ENCODE measurements around the gene SLC7A11. TPM values are rescaled to one million over a fixed set of nuclear protein-coding genes. Genes with fewer than 3 reads are reported as not detected.
A peak's percentile ranks its signal among the peaks of the same experiment; 100 is the strongest.

Gene SLC7A11
- total and polyA plus RNA-seq, 2 donors from 2014 or later, result 0.04 to 2.6 TPM

- TF ChIP-seq CTCF (IDR thresholded peaks at IDR 0.05; ENCODE audit: borderline replicate concordance, extremely low read depth, insufficient read depth), result no peak
- H3K9ac ChIP-seq (ENCODE audit: low read length in 3 of 3), result no peak overlapping the region
- no peak overlapping the region for H3K27ac ChIP-seq (ENCODE audit: low read depth in 2 of 2, low read length in 2 of 2)
- FAIRE-seq (no peak), DNase-seq (no peak)
- H3K4me1 ChIP-seq (ENCODE audit: control insufficient read depth in 2 of 3, insufficient read depth in 2 of 3, low read depth in 1 of 3, low read length in 3 of 3), result no peaks in the 10 kb centered on the region
- intact Hi-C loops (cut with DNase I), result no loop called here
- H3K36me3 ChIP-seq (ENCODE audit: control insufficient read depth in 2 of 3, insufficient read depth in 3 of 3, low read length in 3 of 3), result no peaks in the 10 kb centered on the region
- H3K9me3 ChIP-seq (ENCODE audit: control insufficient read depth in 2 of 3, insufficient read depth in 1 of 3, low read length in 3 of 3), result no peaks in the 10 kb centered on the region
- no peak overlapping the region for H3K4me3 ChIP-seq (ENCODE audit: low read length in 3 of 3)
- no peaks in the 10 kb centered on the region for H3K27me3 ChIP-seq (ENCODE audit: control insufficient read depth, insufficient read depth, low read length)
Measured at GRCh38 chr4:138185859-138186645, 56.1 kb downstream of the SLC7A11 start.

- H3K4me3 ChIP-seq (ENCODE audit: low read length in 3 of 3), result no peak overlapping the region
- H3K27me3 ChIP-seq (ENCODE audit: control insufficient read depth, insufficient read depth, low read length), result no peaks in the 10 kb centered on the region
- FAIRE-seq (no peak), DNase-seq (no peak)
- no peak overlapping the region for H3K9ac ChIP-seq (ENCODE audit: low read length in 3 of 3)
- H3K27ac ChIP-seq (ENCODE audit: low read depth in 2 of 2, low read length in 2 of 2), result no peak overlapping the region
- no peaks in the 10 kb centered on the region for H3K36me3 ChIP-seq (ENCODE audit: control insufficient read depth in 2 of 3, insufficient read depth in 3 of 3, low read length in 3 of 3)
- no peaks in the 10 kb centered on the region for H3K9me3 ChIP-seq (ENCODE audit: control insufficient read depth in 2 of 3, insufficient read depth in 1 of 3, low read length in 3 of 3)
- H3K4me1 ChIP-seq (ENCODE audit: control insufficient read depth in 2 of 3, insufficient read depth in 2 of 3, low read depth in 1 of 3, low read length in 3 of 3), result no peaks in the 10 kb centered on the region
- intact Hi-C loops (cut with DNase I), result no loop called here
- TF ChIP-seq CTCF (IDR thresholded peaks at IDR 0.05; ENCODE audit: borderline replicate concordance, extremely low read depth, insufficient read depth), result no peak
Measured at GRCh38 chr4:138184886-138185285, 57.3 kb downstream of the SLC7A11 start.

GRCh38 chr4:138182838-138183426 lies 59.2 kb downstream of the SLC7A11 start:
- FAIRE-seq, result peak; percentile 88
- Histone ChIP-seq H3K9ac (ENCODE audit: low read length in 3 of 3) (no peak overlapping the region), H3K4me1 (ENCODE audit: control insufficient read depth in 2 of 3, insufficient read depth in 2 of 3, low read depth in 1 of 3, low read length in 3 of 3) (no peaks in the 10 kb centered on the region), H3K4me3 (ENCODE audit: low read length in 3 of 3) (no peak overlapping the region), H3K27me3 (ENCODE audit: control insufficient read depth, insufficient read depth, low read length) (no peaks in the 10 kb centered on the region), H3K9me3 (ENCODE audit: control insufficient read depth in 2 of 3, insufficient read depth in 1 of 3, low read length in 3 of 3) (no peaks in the 10 kb centered on the region), H3K27ac (ENCODE audit: low read depth in 2 of 2, low read length in 2 of 2) (no peak overlapping the region), H3K36me3 (ENCODE audit: control insufficient read depth in 2 of 3, insufficient read depth in 3 of 3, low read length in 3 of 3) (no peaks in the 10 kb centered on the region)
- peak; percentile 55 for TF ChIP-seq CTCF (IDR thresholded peaks at IDR 0.05; ENCODE audit: borderline replicate concordance, extremely low read depth, insufficient read depth)
- peak in 3 of 5 donors; percentile 11 to 83 (median 77) for DNase-seq
- intact Hi-C loops (cut with DNase I), result no loop called here
